ENCODE results near the gene DPYSL4. TPM values are rescaled to one million over a fixed set of nuclear protein-coding genes. Genes with fewer than 3 reads are reported as not detected.

The DPYSL4 gene
- total and polyA plus RNA-seq, 4 experiments from 2014 or later, result 0.21 to 1.8 (median 0.41) TPM

GRCh38 chr10:132176623-132177500 is 9.9 kb upstream of the DPYSL4 start:
- Mint-ChIP-seq H3K4me3 (no peak overlapping the region), H3K4me1 (peaks cover 4 to 18% (median 8%) of the 10 kb centered on the region in 4 donors), H3K27me3 (peaks cover 9 to 27% of the 10 kb centered on the region in 2 donors), H3K9me3 (no peaks in the 10 kb centered on the region), H3K27ac (peak overlapping the region in 1 of 7 donors; percentile 64), H3K36me3 (no peaks in the 10 kb centered on the region)
- no peak overlapping the region for H3K4me3 ChIP-seq (ENCODE audit: low read length in 2 of 2)
- POLR2A ChIA-PET (ENCODE audit: partially characterized antibody), result no interaction called here
- no peaks in the 10 kb centered on the region for H3K36me3 ChIP-seq (ENCODE audit: insufficient read depth, low read length)
- no peak overlapping the region for H3K27ac ChIP-seq (ENCODE audit: low read depth, low read length)
- H3K9me3 ChIP-seq (ENCODE audit: control insufficient read depth in 1 of 2, low read length in 2 of 2), result no peaks in the 10 kb centered on the region
- CTCF ChIA-PET (ENCODE audit: partially characterized antibody), result no interaction called here
- DNase-seq, result no peak
- intact Hi-C loops (cut with micrococcal nuclease), result no loop called here
- peaks cover 10% of the 10 kb centered on the region for H3K27me3 ChIP-seq (ENCODE audit: insufficient read depth, low read length)
- H3K4me1 ChIP-seq (ENCODE audit: insufficient read depth, low read length), result no peaks in the 10 kb centered on the region

GRCh38 chr10:132178046-132178445 is 8.7 kb upstream of the DPYSL4 start:
- Mint-ChIP-seq H3K9me3 (no peaks in the 10 kb centered on the region), H3K27me3 (peaks cover 12 to 24% of the 10 kb centered on the region in 2 donors), H3K27ac (no peak overlapping the region), H3K36me3 (no peaks in the 10 kb centered on the region), H3K4me1 (peaks cover 3 to 12% (median 6%) of the 10 kb centered on the region in 4 donors), H3K4me3 (no peak overlapping the region)
- H3K4me3 ChIP-seq (ENCODE audit: low read length in 2 of 2), result no peak overlapping the region
- ChIA-PET POLR2A (ENCODE audit: partially characterized antibody) (no interaction called here), CTCF (ENCODE audit: partially characterized antibody) (no interaction called here)
- no peaks in the 10 kb centered on the region for H3K36me3 ChIP-seq (ENCODE audit: insufficient read depth, low read length)
- no peaks in the 10 kb centered on the region for H3K9me3 ChIP-seq (ENCODE audit: control insufficient read depth in 1 of 2, low read length in 2 of 2)
- H3K27me3 ChIP-seq (ENCODE audit: insufficient read depth, low read length), result peaks cover 10% of the 10 kb centered on the region
- no peak overlapping the region for H3K27ac ChIP-seq (ENCODE audit: low read depth, low read length)
- no peak for DNase-seq
- intact Hi-C loops (cut with micrococcal nuclease), result no loop called here
- H3K4me1 ChIP-seq (ENCODE audit: insufficient read depth, low read length), result no peaks in the 10 kb centered on the region

- Histone ChIP-seq H3K36me3 (ENCODE audit: insufficient read depth, low read length) (no peaks in the 10 kb centered on the region), H3K4me1 (ENCODE audit: insufficient read depth, low read length) (no peaks in the 10 kb centered on the region), H3K27me3 (ENCODE audit: insufficient read depth, low read length) (peaks cover 13% of the 10 kb centered on the region), H3K27ac (ENCODE audit: low read depth, low read length) (no peak overlapping the region), H3K9me3 (ENCODE audit: control insufficient read depth in 1 of 2, low read length in 2 of 2) (no peaks in the 10 kb centered on the region), H3K4me3 (ENCODE audit: low read length in 2 of 2) (no peak overlapping the region)
- intact Hi-C loops (cut with micrococcal nuclease), result no loop called here
- Mint-ChIP-seq H3K36me3 (no peaks in the 10 kb centered on the region), H3K27ac (no peak overlapping the region), H3K27me3 (peaks cover 17 to 32% of the 10 kb centered on the region in 2 donors), H3K9me3 (no peaks in the 10 kb centered on the region), H3K4me1 (peaks cover 0 to 7% (median 5%) of the 10 kb centered on the region in 4 donors), H3K4me3 (no peak overlapping the region)
- CTCF ChIA-PET (ENCODE audit: partially characterized antibody), result no interaction called here
- no peak for DNase-seq
- POLR2A ChIA-PET (ENCODE audit: partially characterized antibody), result no interaction called here
Observed at GRCh38 chr10:132178672-132179545, 7.8 kb upstream of the DPYSL4 start.

- Mint-ChIP-seq H3K36me3 (no peaks in the 10 kb centered on the region), H3K27me3 (peaks cover 18 to 37% of the 10 kb centered on the region in 2 donors), H3K4me3 (no peak overlapping the region), H3K27ac (no peak overlapping the region), H3K4me1 (peaks cover 0 to 8% (median 3%) of the 10 kb centered on the region in 4 donors), H3K9me3 (peaks cover 0 to under 1% (median 0%) of the 10 kb centered on the region in 8 donors)
- Histone ChIP-seq H3K27ac (ENCODE audit: low read depth, low read length) (no peak overlapping the region), H3K36me3 (ENCODE audit: insufficient read depth, low read length) (no peaks in the 10 kb centered on the region), H3K4me1 (ENCODE audit: insufficient read depth, low read length) (no peaks in the 10 kb centered on the region), H3K27me3 (ENCODE audit: insufficient read depth, low read length) (peaks cover 16% of the 10 kb centered on the region), H3K4me3 (ENCODE audit: low read length in 2 of 2) (no peak overlapping the region), H3K9me3 (ENCODE audit: control insufficient read depth in 1 of 2, low read length in 2 of 2) (no peaks in the 10 kb centered on the region)
- DNase-seq, result no peak
- POLR2A ChIA-PET (ENCODE audit: partially characterized antibody), result no interaction called here
- CTCF ChIA-PET (ENCODE audit: partially characterized antibody), result no interaction called here
- intact Hi-C loops (cut with micrococcal nuclease), result loop anchor here (10.0 kb wide), 1 partner anchor 155 kb away; the partner anchor contains the start of gene LRRC27
Observed at GRCh38 chr10:132179551-132180392, 7.0 kb upstream of the DPYSL4 start.

GRCh38 chr10:132180736-132181135 is 6.0 kb upstream of the DPYSL4 start:
- Mint-ChIP-seq H3K4me1 (peaks cover 0 to 13% (median 4%) of the 10 kb centered on the region in 4 donors), H3K27me3 (peaks cover 23 to 42% of the 10 kb centered on the region in 2 donors), H3K4me3 (no peak overlapping the region), H3K9me3 (peaks cover 0 to 3% (median 0%) of the 10 kb centered on the region in 8 donors), H3K36me3 (no peaks in the 10 kb centered on the region), H3K27ac (peak overlapping the region in 2 of 7 donors; percentile 21 to 60)
- DNase-seq, result no peak
- Histone ChIP-seq H3K9me3 (ENCODE audit: control insufficient read depth in 1 of 2, low read length in 2 of 2) (no peaks in the 10 kb centered on the region), H3K36me3 (ENCODE audit: insufficient read depth, low read length) (no peaks in the 10 kb centered on the region), H3K4me1 (ENCODE audit: insufficient read depth, low read length) (peaks cover 7% of the 10 kb centered on the region), H3K27me3 (ENCODE audit: insufficient read depth, low read length) (peaks cover 24% of the 10 kb centered on the region), H3K4me3 (ENCODE audit: low read length in 2 of 2) (no peak overlapping the region), H3K27ac (ENCODE audit: low read depth, low read length) (no peak overlapping the region)
- intact Hi-C loops (cut with micrococcal nuclease), result loop anchor here (10.0 kb wide), 1 partner anchor 154 kb away; the partner anchor contains the start of gene LRRC27
- POLR2A ChIA-PET (ENCODE audit: partially characterized antibody), result no interaction called here
- CTCF ChIA-PET (ENCODE audit: partially characterized antibody), result no interaction called here

GRCh38 chr10:132181691-132182425 is 4.9 kb upstream of the DPYSL4 start:
- intact Hi-C loops (cut with micrococcal nuclease), result loop anchor here (10.0 kb wide), 1 partner anchor 153 kb away; the partner anchor contains the start of gene LRRC27
- CTCF ChIA-PET (ENCODE audit: partially characterized antibody), result no interaction called here

More at GRCh38 chr10:132181691-132182425, 4.9 kb upstream of the DPYSL4 start:
- H3K27ac ChIP-seq (ENCODE audit: low read depth, low read length), result no peak overlapping the region
- no peak for DNase-seq
- no peaks in the 10 kb centered on the region for H3K36me3 ChIP-seq (ENCODE audit: insufficient read depth, low read length)
- POLR2A ChIA-PET (ENCODE audit: partially characterized antibody), result no interaction called here
- H3K27ac Mint-ChIP-seq, result no peak overlapping the region
- H3K27me3 ChIP-seq (ENCODE audit: insufficient read depth, low read length), result peaks cover 26% of the 10 kb centered on the region
- peaks cover 0 to 3% (median 0%) of the 10 kb centered on the region in 8 donors for H3K9me3 Mint-ChIP-seq
- H3K27me3 Mint-ChIP-seq, result peaks cover 17 to 37% of the 10 kb centered on the region in 2 donors
- no peaks in the 10 kb centered on the region for H3K9me3 ChIP-seq (ENCODE audit: control insufficient read depth in 1 of 2, low read length in 2 of 2)
- H3K4me1 Mint-ChIP-seq, result peaks cover 0 to 7% (median 4%) of the 10 kb centered on the region in 4 donors
- H3K4me3 ChIP-seq (ENCODE audit: low read length in 2 of 2), result no peak overlapping the region
- H3K4me3 Mint-ChIP-seq, result no peak overlapping the region
- no peaks in the 10 kb centered on the region for H3K36me3 Mint-ChIP-seq
- H3K4me1 ChIP-seq (ENCODE audit: insufficient read depth, low read length), result peaks cover 15% of the 10 kb centered on the region
